C1 segment of cervical spinal cord (tissue), 14 donors: Measurements from ENCODE around the gene PRDM10.
A peak's percentile ranks its signal among the peaks of the same experiment; 100 is the strongest.
"Not testable (repeated sequence)": the region's sequence is repeated elsewhere in the genome, so short reads cannot be mapped to it uniquely, and the experiment has no call there.

ENCODE experiments used
- DNase-seq, 14 donors: peaks; one replicate each; lab custom pipeline; 2025; lab: John Stamatoyannopoulos, UW

The PRDM10 gene

GRCh38 chr11:129976328-129976727, 26.3 kb downstream of the PRDM10 start:
- no peak for DNase-seq

- DNase-seq, result no peak
Measured at GRCh38 chr11:129975543-129975942, 27.1 kb downstream of the PRDM10 start.

- DNase-seq, result no peak
Measured at GRCh38 chr11:129974672-129975071, 28.0 kb downstream of the PRDM10 start.

- no peak for DNase-seq
Measured at GRCh38 chr11:129974237-129974636, 28.4 kb downstream of the PRDM10 start.

GRCh38 chr11:129973809-129974208, 28.8 kb downstream of the PRDM10 start:
- DNase-seq, result peak in 1 of 14 donors; percentile 57

- peak in 1 of 14 donors; percentile 27 for DNase-seq
Measured at GRCh38 chr11:129973068-129973467, 29.6 kb downstream of the PRDM10 start.

GRCh38 chr11:129972611-129973010, 30.0 kb downstream of the PRDM10 start:
- peak in 1 of 14 donors; percentile 20 for DNase-seq

- DNase-seq, result not testable (repeated sequence)
Measured at GRCh38 chr11:129971856-129972255, 30.8 kb downstream of the PRDM10 start.

GRCh38 chr11:129969920-129970319, 32.7 kb downstream of the PRDM10 start:
- no peak for DNase-seq

GRCh38 chr11:129968591-129969419, 33.8 kb downstream of the PRDM10 start:
- DNase-seq, result peak in 1 of 14 donors; percentile 96

GRCh38 chr11:129967996-129968395, 34.6 kb downstream of the PRDM10 start:
- no peak for DNase-seq

- peak in 1 of 14 donors; percentile 29 for DNase-seq
Measured at GRCh38 chr11:129965248-129965647, 37.4 kb downstream of the PRDM10 start.

- no peak for DNase-seq
Measured at GRCh38 chr11:129960216-129961214, 42.1 kb downstream of the PRDM10 start.

GRCh38 chr11:129959687-129960086, 42.9 kb downstream of the PRDM10 start:
- no peak for DNase-seq

- peak in 1 of 14 donors; percentile 42 for DNase-seq
Measured at GRCh38 chr11:129955282-129955681, 47.4 kb downstream of the PRDM10 start.

GRCh38 chr11:129954703-129955102, 47.9 kb downstream of the PRDM10 start:
- DNase-seq, result not testable (repeated sequence)

GRCh38 chr11:129951866-129952262, 50.8 kb downstream of the PRDM10 start:
- peak in 1 of 14 donors; percentile 88 for DNase-seq

GRCh38 chr11:129951201-129951865, 51.3 kb downstream of the PRDM10 start:
- DNase-seq, result peak in 1 of 14 donors; percentile 90

GRCh38 chr11:129950101-129951091, 52.2 kb downstream of the PRDM10 start:
- DNase-seq, result peak in 7 of 14 donors; percentile 10 to 89 (median 24)

- DNase-seq, result no peak
Measured at GRCh38 chr11:129948926-129949466, 53.6 kb downstream of the PRDM10 start.
